ENCODE data around the gene CST11.

- TF ChIP-seq CTCF (IDR thresholded peaks at IDR 0.05) (peak; percentile 74 to 94 (median 85)), POLR2A (IDR thresholded peaks at IDR 0.05) (no peak)
These were observed 10.8 kb downstream of the CST11 start for GRCh38 chr20:23441850-23442313.
